Ascending aorta (tissue), 2 donors: Measurements from ENCODE around the gene ABRACL. TPM values are rescaled to one million over a fixed set of nuclear protein-coding genes. Genes with fewer than 3 reads are reported as not detected.
"Not testable (repeated sequence)": the region's sequence is repeated elsewhere in the genome, so short reads cannot be mapped to it uniquely, and the experiment has no call there.

ENCODE experiments used
- DNase-seq, 2 donors: peaks; one replicate each; pipeline ENCODE4 v3.0.0-alpha.2; 2019; ENCODE audit warnings: low spot score in 2 of 2
- H3K27ac ChIP-seq, 2 donors: fragments of 200-600 bp; sonication (generic); one replicate each; pipeline ENCODE4 v1.5.1; 2016 to 2017; ENCODE audit warnings: mild to moderate bottlenecking in 1 of 2
- H3K27me3 ChIP-seq: fragments of 200-600 bp; sonication (generic); one replicate; pipeline ENCODE4 v1.5.1; 2017
- H3K36me3 ChIP-seq, 2 donors: fragments of 200-600 bp; sonication (generic); one replicate each; pipeline ENCODE4 v1.5.1; 2016
- H3K4me1 ChIP-seq, 2 donors: fragments of 200-600 bp; sonication (generic); one replicate each; pipeline ENCODE4 v1.5.1; 2016 to 2017; ENCODE audit warnings: mild to moderate bottlenecking in 1 of 2
- H3K4me3 ChIP-seq, 2 donors: fragments of 200-600 bp; sonication (generic); one replicate each; pipeline ENCODE4 v1.5.1; 2016 to 2017; ENCODE audit warnings: mild to moderate bottlenecking in 1 of 2
- H3K9me3 ChIP-seq, 2 donors: fragments of 200-600 bp; sonication (generic); one replicate each; pipeline ENCODE4 v1.5.1; 2016
- CTCF ChIP-seq, 3 experiments: fragments of 200-600 bp in 2 of 3; fragments of 450-650 bp in 1 of 3; sonication (generic) in 2 of 3; IDR thresholded peaks; one replicate each; pipeline ENCODE4 v1.5.1; 2016 to 2019; ENCODE audit warnings: antibody characterized with exemption in 3 of 3, mild to moderate bottlenecking in 1 of 3, moderate library complexity in 1 of 3
- intact Hi-C: fragments of 100-400 bp; cut with DNase I; formaldehyde crosslinking; loops from one replicate; pipeline ENCODE4 v1.15.1; 2023
- total RNA-seq: library from RNA; depleted of rRNA; stranded (reverse); fragments of >200 nt; gene quantifications from one replicate; pipeline ENCODE4 v1.1.0, GENCODE V29; 2016

The ABRACL gene
- total RNA-seq, 1 donor from 2014 or later: 27.6 TPM

- intact Hi-C loops: no loop called here
- Histone ChIP-seq H3K36me3 (no peaks in the 10 kb centered on the region), H3K4me1 (no peaks in the 10 kb centered on the region), H3K27me3 (no peaks in the 10 kb centered on the region), H3K4me3 (no peak overlapping the region), H3K9me3 (no peaks in the 10 kb centered on the region), H3K27ac (no peak overlapping the region)
- no peak for DNase-seq
- no peak for TF ChIP-seq CTCF (IDR thresholded peaks at IDR 0.05)
These were observed 12.0 kb upstream of the ABRACL start for GRCh38 chr6:139016337-139017213.

GRCh38 chr6:139017227-139017626 is 11.3 kb upstream of the ABRACL start:
- Histone ChIP-seq H3K4me3 (no peak overlapping the region), H3K9me3 (no peaks in the 10 kb centered on the region), H3K27me3 (no peaks in the 10 kb centered on the region), H3K36me3 (no peaks in the 10 kb centered on the region), H3K4me1 (no peaks in the 10 kb centered on the region), H3K27ac (no peak overlapping the region)
- intact Hi-C loops: no loop called here
- no peak for DNase-seq
- no peak for TF ChIP-seq CTCF (IDR thresholded peaks at IDR 0.05)

GRCh38 chr6:139019722-139020121 is 8.8 kb upstream of the ABRACL start:
- TF ChIP-seq CTCF (IDR thresholded peaks at IDR 0.05): no peak
- Histone ChIP-seq H3K4me3 (no peak overlapping the region), H3K27ac (no peak overlapping the region), H3K9me3 (no peaks in the 10 kb centered on the region), H3K36me3 (no peaks in the 10 kb centered on the region), H3K27me3 (no peaks in the 10 kb centered on the region), H3K4me1 (no peaks in the 10 kb centered on the region)
- DNase-seq: no peak
- intact Hi-C loops: no loop called here

- H3K27ac ChIP-seq: no peak overlapping the region
- intact Hi-C loops: no loop called here
- H3K4me3 ChIP-seq: no peak overlapping the region
- H3K36me3 ChIP-seq: no peaks in the 10 kb centered on the region
- no peaks in the 10 kb centered on the region for H3K27me3 ChIP-seq
- DNase-seq: no peak
- no peaks in the 10 kb centered on the region for H3K9me3 ChIP-seq
- no peak for TF ChIP-seq CTCF (IDR thresholded peaks at IDR 0.05)
- no peaks in the 10 kb centered on the region for H3K4me1 ChIP-seq
These were observed 7.9 kb upstream of the ABRACL start for GRCh38 chr6:139020689-139021088.

- H3K27ac ChIP-seq, H3K9me3 ChIP-seq, H3K36me3 ChIP-seq, H3K4me1 ChIP-seq, intact Hi-C loops, H3K4me3 ChIP-seq, H3K27me3 ChIP-seq, DNase-seq: not testable (repeated sequence)
These were observed 3.1 kb upstream of the ABRACL start for GRCh38 chr6:139025416-139025815.

GRCh38 chr6:139027620-139028182 is 844 bp upstream of the ABRACL start:
- H3K9me3 ChIP-seq: no peaks in the 10 kb centered on the region
- H3K4me3 ChIP-seq: peak overlapping the region; percentile 72 to 90
- no peaks in the 10 kb centered on the region for H3K27me3 ChIP-seq
- intact Hi-C loops: loop anchor here (2.0 kb wide), 1 partner anchor 53 kb away; no protein-coding TSS in a partner anchor
- no peaks in the 10 kb centered on the region for H3K36me3 ChIP-seq
- H3K4me1 ChIP-seq: peaks cover 5 to 7% of the 10 kb centered on the region in 2 donors
- peak overlapping the region in 1 of 2 donors; percentile 91 for H3K27ac ChIP-seq
- TF ChIP-seq CTCF (IDR thresholded peaks at IDR 0.05): no peak
- no peak for DNase-seq
